Measurements from ENCODE around the gene RELN.

GRCh38 chr7:103551016-103551415, 438.4 kb downstream of the RELN start:
- TF ChIP-seq POLR2AphosphoS5 (IDR thresholded peaks at IDR 0.05) (no peak), CTCF (IDR thresholded peaks at IDR 0.05) (no peak), POLR2A (IDR thresholded peaks at IDR 0.05) (no peak), EP300 (IDR thresholded peaks at IDR 0.05) (no peak)
